Spleen (tissue), 7 donors: ENCODE measurements around the gene ABCG2.

ENCODE experiments used
- CTCF ChIP-seq, 11 experiments: fragments of 200-600 bp in 7 of 11; fragments of 450-650 bp in 4 of 11; sonication (generic) in 4 of 11; IDR thresholded peaks in 8 of 11; conservative IDR thresholded peaks in 3 of 11; 1 replicate in 7 of 11; 2 replicates in 4 of 11; pipeline versions ENCODE4 v1.4.0 to v1.8.0; 2016 to 2021; ENCODE audit warnings: antibody characterized with exemption in 11 of 11, inconsistent platforms in 4 of 11, mild to moderate bottlenecking in 1 of 11
- POLR2A ChIP-seq, 3 donors: fragments of 450-650 bp; IDR thresholded peaks; one replicate each; pipeline ENCODE4 v1.5.1; 2017; ENCODE audit warnings: antibody characterized with exemption in 3 of 3, mild to moderate bottlenecking in 1 of 3
- donor health status: DM: no; HTN: no; CAD: no; lungs with moderate emphysema.
- donor health status: DM: no; HTN: no; CAD: no.
- donor health status: DM: no; HTN: no; CAD: no.

DNA sequence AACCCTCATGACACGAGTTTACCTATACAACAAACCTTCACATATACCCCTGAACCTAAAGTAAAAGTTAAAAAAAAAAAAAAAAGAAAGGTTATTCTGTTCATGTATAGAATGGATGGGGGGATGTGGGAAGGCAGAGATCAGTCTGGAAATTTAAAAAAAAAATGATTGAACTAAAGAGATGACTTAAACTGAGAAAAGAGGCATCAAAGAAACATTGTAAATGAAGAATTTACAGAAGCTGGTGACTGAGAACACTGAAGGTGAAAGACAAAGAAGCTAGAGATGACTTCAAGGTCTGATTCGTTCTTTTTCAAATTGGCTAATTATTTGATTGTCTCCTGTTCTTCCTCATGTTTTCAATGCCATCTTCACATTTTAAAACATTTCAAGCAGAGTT lies 12.8 kb upstream of the ABCG2 start:
- no peak for TF ChIP-seq CTCF (IDR thresholded peaks at IDR 0.05 in 8 of 11, conservative IDR thresholded peaks at IDR 0.05 in 3 of 11)
- no peak for TF ChIP-seq POLR2A (IDR thresholded peaks at IDR 0.05)
